GM12891 (cell line): Measurements from ENCODE around the gene ZNF438.

Experiments
- PAX5 ChIP-seq: IDR thresholded peaks from 2 replicates; pipeline ENCODE4 v1.6.1; 2011; ENCODE audit warnings: low read length, moderate library complexity, mild to moderate bottlenecking; ENCODE audit not compliant: insufficient read depth, severe bottlenecking
- POLR2A ChIP-seq: IDR thresholded peaks from 2 replicates; pipeline ENCODE4 v1.6.1; 2011; ENCODE audit warnings: low read depth, low read length, control low read depth
- POLR2AphosphoS5 ChIP-seq: IDR thresholded peaks from 2 replicates; pipeline ENCODE4 v1.6.1; 2011; ENCODE audit warnings: low read depth, low read length, control low read depth
- SPI1 ChIP-seq: IDR thresholded peaks from 2 replicates; pipeline ENCODE4 v1.6.1; 2011; ENCODE audit warnings: low read depth, low read length, control low read depth
- TAF1 ChIP-seq: IDR thresholded peaks from 2 replicates; pipeline ENCODE4 v1.6.1; 2011; ENCODE audit warnings: low read depth, low read length, control low read depth

DNA sequence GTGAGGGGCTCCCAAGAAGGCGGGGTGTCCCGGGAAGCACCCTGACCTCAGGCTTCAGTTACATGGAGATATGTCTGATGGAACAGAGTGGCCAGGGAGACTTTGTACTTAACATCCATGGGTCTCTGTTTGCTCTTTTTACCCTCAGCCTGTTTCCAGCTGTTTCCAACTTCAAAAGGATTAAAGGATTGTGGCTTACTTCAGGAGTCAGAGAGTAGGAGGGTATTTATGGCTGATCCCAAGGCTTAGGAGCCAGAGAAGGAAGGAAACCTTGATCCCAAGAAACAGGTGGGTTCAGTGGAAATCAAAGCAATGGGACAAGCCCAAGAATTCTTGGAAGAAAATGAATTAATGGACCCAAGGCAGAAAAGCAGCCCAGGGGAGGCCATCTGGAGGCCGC is 37.7 kb upstream of the ZNF438 start:
- no peak for TF ChIP-seq POLR2A
- TF ChIP-seq POLR2AphosphoS5, result no peak
- no peak for TF ChIP-seq TAF1
- no peak for TF ChIP-seq PAX5
- TF ChIP-seq SPI1, result no peak
